Right atrium auricular region (tissue), 2 donors: ENCODE data around the gene RMND5B. TPM values are rescaled to one million over a fixed set of nuclear protein-coding genes. Genes with fewer than 3 reads are reported as not detected.
A peak's percentile ranks its signal among the peaks of the same experiment; 100 is the strongest.

Experiments
- DNase-seq: peaks from one replicate; pipeline ENCODE4 v3.0.0-alpha.2; 2019; ENCODE audit warnings: low spot score
- H3K27ac ChIP-seq, 2 donors: fragments of 200-600 bp; sonication (generic); 1 replicate in 1 of 2; 2 replicates in 1 of 2; pipeline ENCODE4 v1.5.1; 2016 to 2019
- H3K27me3 ChIP-seq, 2 donors: fragments of 200-600 bp; sonication (generic); one replicate each; pipeline versions ENCODE4 v1.5.1 to v1.6.0; 2017 to 2019
- H3K36me3 ChIP-seq: fragments of 200-600 bp; sonication (generic); one replicate; pipeline ENCODE4 v1.5.1; 2016
- H3K4me1 ChIP-seq, 2 donors: fragments of 200-600 bp; sonication (generic); one replicate each; pipeline versions ENCODE4 v1.5.1 to v1.6.0; 2017 to 2019
- H3K4me3 ChIP-seq, 2 donors: fragments of 200-600 bp; sonication (generic); 1 replicate in 1 of 2; 2 replicates in 1 of 2; pipeline ENCODE4 v1.5.1; 2017 to 2019; ENCODE audit warnings: mild to moderate bottlenecking in 1 of 2, moderate library complexity in 1 of 2
- H3K9me3 ChIP-seq, 2 donors: fragments of 200-600 bp; sonication (generic); one replicate each; pipeline ENCODE4 v1.5.1; 2019
- total RNA-seq, 2 donors: library from RNA; depleted of rRNA; stranded (reverse); fragments of >200 nt; gene quantifications; one replicate each; pipeline ENCODE4 v1.1.0, GENCODE V29; 2016
- TF ChIP-seq, protein P1 (sequence below), 2 donors: fragments of 200-600 bp; sonication (generic); IDR thresholded peaks; one replicate each; pipeline ENCODE4 v1.5.1; 2019; ENCODE audit warnings: antibody characterized with exemption in 2 of 2

The RMND5B gene
- total RNA-seq, 2 donors from 2014 or later = 28.9 to 31.4 TPM

DNA sequence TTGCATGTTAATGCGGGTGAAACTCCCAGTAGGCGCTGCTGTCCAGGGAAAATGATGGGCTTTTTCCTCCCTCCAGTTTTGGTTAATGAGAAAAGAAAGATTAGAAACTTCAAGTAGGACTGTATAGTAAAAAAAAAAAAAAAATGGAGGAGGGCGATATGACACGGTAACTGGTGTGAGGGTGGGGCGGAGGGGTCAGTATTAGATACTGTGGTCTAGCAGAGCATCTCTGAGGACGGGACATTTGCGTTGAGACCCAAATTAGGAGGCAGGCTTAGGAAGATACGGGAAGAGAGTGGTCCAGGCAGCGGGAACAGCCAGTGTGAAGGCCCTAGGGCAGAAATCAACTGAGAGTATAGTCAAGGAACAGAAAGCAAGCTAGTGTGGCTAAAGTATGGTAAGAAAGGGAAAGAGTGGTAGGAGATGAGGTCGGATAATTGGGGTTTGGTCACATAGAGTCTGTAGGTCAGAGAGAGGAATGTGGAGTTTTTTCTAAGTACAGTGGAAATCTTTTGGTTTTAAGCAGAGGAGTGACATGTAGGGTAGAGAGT lies 707 bp downstream of the RMND5B start:
- H3K4me3 ChIP-seq = peak overlapping the region; percentile 85 to 89
- TF ChIP-seq, protein P1, sequence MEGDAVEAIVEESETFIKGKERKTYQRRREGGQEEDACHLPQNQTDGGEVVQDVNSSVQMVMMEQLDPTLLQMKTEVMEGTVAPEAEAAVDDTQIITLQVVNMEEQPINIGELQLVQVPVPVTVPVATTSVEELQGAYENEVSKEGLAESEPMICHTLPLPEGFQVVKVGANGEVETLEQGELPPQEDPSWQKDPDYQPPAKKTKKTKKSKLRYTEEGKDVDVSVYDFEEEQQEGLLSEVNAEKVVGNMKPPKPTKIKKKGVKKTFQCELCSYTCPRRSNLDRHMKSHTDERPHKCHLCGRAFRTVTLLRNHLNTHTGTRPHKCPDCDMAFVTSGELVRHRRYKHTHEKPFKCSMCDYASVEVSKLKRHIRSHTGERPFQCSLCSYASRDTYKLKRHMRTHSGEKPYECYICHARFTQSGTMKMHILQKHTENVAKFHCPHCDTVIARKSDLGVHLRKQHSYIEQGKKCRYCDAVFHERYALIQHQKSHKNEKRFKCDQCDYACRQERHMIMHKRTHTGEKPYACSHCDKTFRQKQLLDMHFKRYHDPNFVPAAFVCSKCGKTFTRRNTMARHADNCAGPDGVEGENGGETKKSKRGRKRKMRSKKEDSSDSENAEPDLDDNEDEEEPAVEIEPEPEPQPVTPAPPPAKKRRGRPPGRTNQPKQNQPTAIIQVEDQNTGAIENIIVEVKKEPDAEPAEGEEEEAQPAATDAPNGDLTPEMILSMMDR (IDR thresholded peaks at IDR 0.05) = no peak

DNA sequence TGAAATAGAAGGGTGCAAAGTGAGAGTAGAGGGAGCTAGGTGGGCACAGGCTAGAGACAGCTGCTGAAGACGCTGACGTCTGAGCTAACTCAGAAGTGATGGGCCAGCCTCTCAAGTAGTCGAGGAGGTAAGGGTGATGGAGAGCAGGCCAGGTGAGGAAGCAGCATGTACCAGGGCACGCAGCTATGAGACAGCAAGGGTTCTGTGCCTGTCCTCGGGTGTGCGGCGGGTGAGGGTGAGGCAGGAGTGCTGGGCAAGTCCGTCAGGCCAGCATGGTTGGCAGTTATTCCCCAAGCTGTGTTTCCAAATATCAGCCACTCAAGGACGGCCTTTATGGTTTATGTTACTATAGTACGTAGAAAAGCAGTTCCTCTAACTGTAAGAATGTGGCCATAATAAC lies 6.2 kb downstream of the RMND5B start:
- DNase-seq = no peak
- H3K36me3 ChIP-seq = peaks cover 42% of the 10 kb centered on the region
- peaks cover 0 to 5% of the 10 kb centered on the region in 2 donors for H3K4me1 ChIP-seq
- TF ChIP-seq, protein P1 (IDR thresholded peaks at IDR 0.05) = no peak
- H3K4me3 ChIP-seq = no peak overlapping the region
- H3K27ac ChIP-seq = no peak overlapping the region
- no peaks in the 10 kb centered on the region for H3K9me3 ChIP-seq
- no peaks in the 10 kb centered on the region for H3K27me3 ChIP-seq

More for the DNA sequence above, 707 bp downstream of the RMND5B start:
- H3K36me3 ChIP-seq = peaks cover 20% of the 10 kb centered on the region
- H3K9me3 ChIP-seq = no peaks in the 10 kb centered on the region
- H3K27me3 ChIP-seq = no peaks in the 10 kb centered on the region
- peaks cover 0 to 16% of the 10 kb centered on the region in 2 donors for H3K4me1 ChIP-seq
- peak overlapping the region; percentile 89 to 95 for H3K27ac ChIP-seq
- DNase-seq = no peak

DNA sequence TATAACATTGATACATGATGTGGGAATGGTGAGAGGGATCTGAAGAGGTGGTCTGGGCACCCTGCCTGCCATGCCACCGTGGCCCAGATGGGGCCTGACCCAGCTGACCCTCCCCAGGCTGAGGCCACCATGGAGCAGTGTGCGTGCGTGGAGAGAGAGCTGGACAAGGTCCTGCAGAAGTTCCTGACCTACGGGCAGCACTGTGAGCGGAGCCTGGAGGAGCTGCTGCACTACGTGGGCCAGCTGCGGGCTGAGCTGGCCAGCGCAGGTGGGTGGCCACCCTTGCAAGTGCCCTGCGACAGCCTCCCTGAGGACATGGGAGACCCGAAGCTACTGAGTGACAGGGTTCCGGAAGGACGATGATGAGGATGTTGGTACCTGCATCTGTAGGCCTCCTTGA lies 7.2 kb downstream of the RMND5B start:
- Histone ChIP-seq H3K27me3 (no peaks in the 10 kb centered on the region), H3K4me1 (no peaks in the 10 kb centered on the region), H3K4me3 (no peak overlapping the region), H3K9me3 (no peaks in the 10 kb centered on the region), H3K27ac (no peak overlapping the region), H3K36me3 (peaks cover 48% of the 10 kb centered on the region)
- no peak for DNase-seq
- TF ChIP-seq, protein P1 (IDR thresholded peaks at IDR 0.05) = no peak

DNA sequence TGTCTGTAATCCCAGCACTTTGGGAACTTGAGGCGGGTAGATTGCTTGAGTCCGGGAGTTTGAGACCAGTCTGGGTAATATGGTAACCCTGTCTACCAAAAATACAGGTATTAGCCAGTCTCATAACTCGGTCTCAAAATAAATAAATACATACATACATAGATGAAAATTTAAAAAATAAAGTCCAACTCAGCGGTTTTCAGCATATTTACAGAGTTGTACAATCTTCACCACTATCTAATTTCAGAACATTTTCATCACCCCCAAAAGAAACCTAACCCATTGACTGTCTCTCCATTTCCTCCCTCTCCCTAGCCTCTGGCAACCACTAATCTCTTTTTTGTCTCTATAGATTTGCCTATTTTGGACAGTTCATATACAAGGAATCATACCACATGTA lies 10.7 kb downstream of the RMND5B start:
- TF ChIP-seq, protein P1 (IDR thresholded peaks at IDR 0.05) = no peak
- H3K36me3 ChIP-seq = peaks cover 61% of the 10 kb centered on the region
- H3K4me3 ChIP-seq = no peak overlapping the region
- H3K27ac ChIP-seq = no peak overlapping the region
- no peaks in the 10 kb centered on the region for H3K9me3 ChIP-seq
- no peaks in the 10 kb centered on the region for H3K4me1 ChIP-seq
- DNase-seq = no peak
- no peaks in the 10 kb centered on the region for H3K27me3 ChIP-seq

DNA sequence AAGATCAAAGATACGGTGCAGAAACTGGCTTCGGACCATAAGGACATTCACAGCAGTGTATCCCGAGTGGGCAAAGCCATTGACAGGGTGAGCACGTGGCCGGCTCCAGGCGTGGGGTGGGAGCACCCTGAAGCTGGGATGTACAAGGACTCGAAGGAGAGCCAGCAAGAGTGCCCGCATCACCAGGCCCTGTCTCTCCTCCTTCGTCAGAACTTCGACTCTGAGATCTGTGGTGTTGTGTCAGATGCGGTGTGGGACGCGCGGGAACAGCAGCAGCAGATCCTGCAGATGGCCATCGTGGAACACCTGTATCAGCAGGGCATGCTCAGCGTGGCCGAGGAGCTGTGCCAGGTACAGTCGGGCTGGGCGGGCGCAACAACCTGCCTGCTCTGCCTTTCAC lies 11.8 kb downstream of the RMND5B start:
- Histone ChIP-seq H3K4me1 (no peaks in the 10 kb centered on the region), H3K27me3 (no peaks in the 10 kb centered on the region), H3K4me3 (no peak overlapping the region), H3K27ac (no peak overlapping the region), H3K9me3 (no peaks in the 10 kb centered on the region), H3K36me3 (peaks cover 71% of the 10 kb centered on the region)
- TF ChIP-seq, protein P1 (IDR thresholded peaks at IDR 0.05) = no peak
- no peak for DNase-seq

DNA sequence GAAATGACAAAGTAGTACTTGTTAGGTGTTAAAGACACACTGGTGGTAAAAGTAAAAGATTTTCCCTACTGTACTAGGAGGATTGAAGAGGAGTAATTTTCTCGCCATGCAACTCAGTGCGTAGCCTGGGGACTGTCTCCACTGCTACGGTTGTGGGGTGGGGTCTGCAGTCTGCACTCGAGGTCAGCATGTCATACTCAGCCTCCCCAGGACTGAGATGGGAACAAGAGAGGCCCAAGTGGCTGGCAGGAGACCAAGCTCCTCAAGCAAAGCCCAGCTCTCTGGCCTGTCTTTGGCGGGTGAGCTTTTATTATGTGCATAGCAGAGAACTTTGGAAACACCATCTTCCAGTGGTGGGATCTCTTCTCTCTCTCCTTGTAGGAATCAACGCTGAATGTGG lies 12.4 kb downstream of the RMND5B start:
- Histone ChIP-seq H3K9me3 (no peaks in the 10 kb centered on the region), H3K36me3 (peaks cover 72% of the 10 kb centered on the region), H3K4me3 (no peak overlapping the region), H3K27me3 (no peaks in the 10 kb centered on the region), H3K4me1 (no peaks in the 10 kb centered on the region), H3K27ac (no peak overlapping the region)
- TF ChIP-seq, protein P1 (IDR thresholded peaks at IDR 0.05) = no peak
- DNase-seq = no peak
